K562 (cell line): ENCODE results near the gene ADAM23.

Experiments
- CTCF ChIP-seq, 3 experiments: IDR thresholded peaks in 2 of 3; conservative IDR thresholded peaks in 1 of 3; 2 replicates each; pipeline ENCODE4 v1.5.1; 2011 to 2012; ENCODE audit warnings: low read length in 3 of 3, mild to moderate bottlenecking in 3 of 3, control low read depth in 2 of 3, improper control_type of control experiment in 1 of 3, inconsistent platforms in 1 of 3, low read depth in 1 of 3, mixed read lengths in 1 of 3, moderate library complexity in 1 of 3; ENCODE audit not compliant: insufficient read depth in 2 of 3
- FOXK1 ChIP-seq: sonication (generic); formaldehyde crosslinking; IDR thresholded peaks from 2 replicates; pipeline ENCODE4 v1.8.0; 2022; ENCODE audit warnings: missing genetic modification reagents, mild to moderate bottlenecking, borderline replicate concordance
- HNRNPLL ChIP-seq: fragments of 200-400 bp; formaldehyde crosslinking; IDR thresholded peaks from 2 replicates; pipeline ENCODE4 v1.6.1; 2017; ENCODE audit warnings: low read length, low read depth, mild to moderate bottlenecking; ENCODE audit not compliant: poor library complexity, severe bottlenecking
- MYC ChIP-seq, 2 experiments: fragments of 250-450 bp in 1 of 2; sonication (Bioruptor Pico) in 1 of 2; IDR thresholded peaks; 2 replicates each; pipeline versions ENCODE4 v1.5.1 to v1.6.1; 2012 to 2021; ENCODE audit warnings: low read depth in 2 of 2, borderline replicate concordance in 1 of 2, improper control_type of control experiment in 1 of 2, low read length in 1 of 2, mild to moderate bottlenecking in 1 of 2, moderate library complexity in 1 of 2
- MYNN ChIP-seq, 2 experiments: sonication (generic); formaldehyde crosslinking in 1 of 2; IDR thresholded peaks; 2 replicates each; pipeline versions ENCODE4 v1.5.0 to v1.6.1; 2016 to 2020; ENCODE audit warnings: antibody characterized with exemption in 1 of 2, missing genetic modification reagents in 1 of 2
- NCOA4 ChIP-seq: fragments of 450-650 bp; IDR thresholded peaks from 2 replicates; pipeline ENCODE4 v1.6.1; 2018; ENCODE audit warnings: mild to moderate bottlenecking; ENCODE audit not compliant: partially characterized antibody
- NFIC ChIP-seq: fragments of 450-650 bp; IDR thresholded peaks from 2 replicates; pipeline ENCODE4 v1.6.1; 2017; ENCODE audit warnings: mild to moderate bottlenecking, inconsistent platforms
- RAD21 ChIP-seq, 2 experiments: fragments of 250-450 bp in 1 of 2; fragments of 450-650 bp in 1 of 2; sonication (Bioruptor Pico) in 1 of 2; formaldehyde crosslinking in 1 of 2; IDR thresholded peaks in 1 of 2; conservative IDR thresholded peaks in 1 of 2; 2 replicates each; pipeline versions ENCODE4 v1.4.0 to v1.8.0; 2020 to 2022; ENCODE audit warnings: mild to moderate bottlenecking in 2 of 2, moderate library complexity in 1 of 2
- RBBP5 ChIP-seq: fragments of 200-600 bp; sonication (generic); IDR thresholded peaks from 2 replicates; pipeline ENCODE4 v1.6.1; 2012; ENCODE audit warnings: borderline replicate concordance, mild to moderate bottlenecking, low read length, control low read depth, inconsistent platforms; ENCODE audit not compliant: insufficient read depth, poor library complexity, severe bottlenecking
- ZNF124 ChIP-seq: sonication (generic); formaldehyde crosslinking; IDR thresholded peaks from 2 replicates; pipeline ENCODE4 v1.8.1; 2022; ENCODE audit warnings: missing genetic modification reagents
- ZNF24 ChIP-seq: fragments of 450-650 bp; IDR thresholded peaks from 2 replicates; pipeline ENCODE4 v1.6.1; 2016
- ZNF592 ChIP-seq: fragments of 450-650 bp; IDR thresholded peaks from 2 replicates; pipeline ENCODE4 v1.6.1; 2017; ENCODE audit warnings: antibody characterized with exemption, mild to moderate bottlenecking

- TF ChIP-seq MYNN (IDR thresholded peaks at IDR 0.05) (no peak), MYNN (CRISPR knock-in tag; IDR thresholded peaks at IDR 0.05) (no peak), CTCF (IDR thresholded peaks at IDR 0.05 in 2 of 3, conservative IDR thresholded peaks at IDR 0.05 in 1 of 3; ENCODE audit: insufficient read depth in 2 of 3, low read depth in 1 of 3, low read length in 3 of 3) (no peak), NCOA4 (no peak), RBBP5 (no peak), ZNF124 (CRISPR knock-in tag) (no peak), FOXK1 (CRISPR knock-in tag) (no peak), HNRNPLL (no peak), NFIC (no peak), MYC (IDR thresholded peaks at IDR 0.05; ENCODE audit: low read depth, low read length) (no peak), MYC (CRISPR knock-in tag; IDR thresholded peaks at IDR 0.05; ENCODE audit: borderline replicate concordance, low read depth) (no peak), RAD21 (CRISPR knock-in tag; conservative IDR thresholded peaks at IDR 0.05 in 1 of 2, IDR thresholded peaks at IDR 0.05 in 1 of 2) (no peak), ZNF24 (no peak), ZNF592 (no peak)
Observed at GRCh38 chr2:206561962-206562361, 118.6 kb downstream of the ADAM23 start.
